IPS DF 6.9 (cell line): Measurements from ENCODE around the gene RCOR2.

Source experiments
- DNase-seq: peaks from one replicate; pipeline ENCODE4 v3.0.0-alpha.2; 2013; ENCODE audit warnings: low read depth, low spot score
- H3K27ac ChIP-seq: one replicate; pipeline ENCODE4 v1.5.1; 2013; ENCODE audit warnings: low read length, control low read depth
- H3K27me3 ChIP-seq: 2 replicates; pipeline ENCODE4 v1.6.1; 2013; ENCODE audit warnings: mild to moderate bottlenecking, low read length; ENCODE audit not compliant: control insufficient read depth, insufficient read depth
- H3K36me3 ChIP-seq: 2 replicates; pipeline ENCODE4 v1.6.1; 2013; ENCODE audit warnings: low read length; ENCODE audit not compliant: control insufficient read depth, insufficient read depth
- H3K4me1 ChIP-seq: 2 replicates; pipeline ENCODE4 v1.6.1; 2013; ENCODE audit warnings: low read length; ENCODE audit not compliant: control insufficient read depth, insufficient read depth
- H3K4me3 ChIP-seq: 2 replicates; pipeline ENCODE4 v1.5.1; 2013; ENCODE audit warnings: mild to moderate bottlenecking, low read length
- H3K9me3 ChIP-seq: 2 replicates; pipeline ENCODE4 v1.6.1; 2013; ENCODE audit warnings: low read length, inconsistent platforms; ENCODE audit not compliant: control insufficient read depth, insufficient read depth
- WGBS: extraction: QIAGEN DNeasy Blood & Tissue Kit; methylation state at CpG from one replicate; pipeline ENCODE4 v1.1.7; 2013; ENCODE audit warnings: mixed read lengths, missing lambda C conversion rate; ENCODE audit not compliant: insufficient read length, insufficient coverage; 5-methylcytosine and 5-hydroxymethylcytosine counted together

RCOR2 gene

GRCh38 chr11:63942803-63943202 lies 25.8 kb upstream of the RCOR2 start:
- Histone ChIP-seq H3K36me3 (no peaks in the 10 kb centered on the region; the same call in 1 of the 2 replicates), H3K27me3 (no peaks in the 10 kb centered on the region), H3K27ac (no peak overlapping the region), H3K4me1 (no peaks in the 10 kb centered on the region; the same call in 1 of the 2 replicates), H3K9me3 (no peaks in the 10 kb centered on the region), H3K4me3 (no peak overlapping the region)
- no CpG with 5 or more reads among the region's 3 CpGs for WGBS
- DNase-seq, result no peak

- Histone ChIP-seq H3K36me3 (no peaks in the 10 kb centered on the region; the same call in 1 of the 2 replicates), H3K4me3 (no peak overlapping the region), H3K27me3 (no peaks in the 10 kb centered on the region), H3K9me3 (no peaks in the 10 kb centered on the region), H3K4me1 (no peaks in the 10 kb centered on the region; the same call in 1 of the 2 replicates), H3K27ac (no peak overlapping the region)
- DNase-seq, result no peak
- no CpG with 5 or more reads among the region's 4 CpGs for WGBS
Measured at GRCh38 chr11:63941901-63942300, 24.9 kb upstream of the RCOR2 start.

GRCh38 chr11:63940786-63941185 lies 23.8 kb upstream of the RCOR2 start:
- no peak overlapping the region for H3K4me3 ChIP-seq
- H3K9me3 ChIP-seq, result no peaks in the 10 kb centered on the region
- no peak for DNase-seq
- no CpG with 5 or more reads among the region's 6 CpGs for WGBS
- no peaks in the 10 kb centered on the region; the same call in 1 of the 2 replicates for H3K4me1 ChIP-seq
- H3K27ac ChIP-seq, result no peak overlapping the region
- H3K36me3 ChIP-seq, result no peaks in the 10 kb centered on the region; the same call in 1 of the 2 replicates
- H3K27me3 ChIP-seq, result no peaks in the 10 kb centered on the region

GRCh38 chr11:63939397-63939891 lies 22.5 kb upstream of the RCOR2 start:
- no peak for DNase-seq
- WGBS, result no CpG with 5 or more reads among the region's 26 CpGs

GRCh38 chr11:63938479-63939396 lies 21.8 kb upstream of the RCOR2 start, which contains the start of gene NAA40:
Gene NAA40, plus strand, starts transcription at chr11:63939002. Its CDS starts 95 bp downstream, at chr11:63939097.
- WGBS, result no CpG with 5 or more reads among the region's 92 CpGs
- no peaks in the 10 kb centered on the region; the same call in 1 of the 2 replicates for H3K4me1 ChIP-seq
- H3K27ac ChIP-seq, result no peak within 1 kb of the TSS
- no peaks in the 10 kb centered on the region for H3K27me3 ChIP-seq
- H3K36me3 ChIP-seq, result no peaks in the 10 kb centered on the region; the same call in 1 of the 2 replicates
- H3K9me3 ChIP-seq, result no peaks in the 10 kb centered on the region
- peak; percentile 94 for DNase-seq
- peak within 1 kb of the TSS; percentile 58; the same call in 1 of the 2 replicates for H3K4me3 ChIP-seq

More at GRCh38 chr11:63939397-63939891, 22.5 kb upstream of the RCOR2 start:
- peak overlapping the region; percentile 58; the same call in 1 of the 2 replicates for H3K4me3 ChIP-seq
- H3K27me3 ChIP-seq, result no peaks in the 10 kb centered on the region
- no peak overlapping the region for H3K27ac ChIP-seq
- no peaks in the 10 kb centered on the region; the same call in 1 of the 2 replicates for H3K36me3 ChIP-seq
- H3K9me3 ChIP-seq, result no peaks in the 10 kb centered on the region
- no peaks in the 10 kb centered on the region; the same call in 1 of the 2 replicates for H3K4me1 ChIP-seq

GRCh38 chr11:63937713-63938478 lies 20.9 kb upstream of the RCOR2 start:
- no peak for DNase-seq
- no CpG with 5 or more reads among the region's 30 CpGs for WGBS
- H3K4me1 ChIP-seq, result no peaks in the 10 kb centered on the region; the same call in 1 of the 2 replicates

GRCh38 chr11:63933459-63933858 lies 16.5 kb upstream of the RCOR2 start:
- no CpG with 5 or more reads among the region's 1 CpG for WGBS

More at GRCh38 chr11:63937713-63938478, 20.9 kb upstream of the RCOR2 start:
- no peaks in the 10 kb centered on the region for H3K27me3 ChIP-seq
- no peak overlapping the region for H3K27ac ChIP-seq
- peak overlapping the region; percentile 44; the same call in 1 of the 2 replicates for H3K4me3 ChIP-seq
- H3K36me3 ChIP-seq, result no peaks in the 10 kb centered on the region; the same call in 1 of the 2 replicates
- no peaks in the 10 kb centered on the region for H3K9me3 ChIP-seq

GRCh38 chr11:63931876-63932275 lies 14.9 kb upstream of the RCOR2 start:
- WGBS, result no CpG with 5 or more reads among the region's 12 CpGs
- Histone ChIP-seq H3K27ac (no peak overlapping the region), H3K36me3 (no peaks in the 10 kb centered on the region), H3K9me3 (no peaks in the 10 kb centered on the region), H3K4me1 (no peaks in the 10 kb centered on the region), H3K4me3 (no peak overlapping the region), H3K27me3 (no peaks in the 10 kb centered on the region; the same call in 1 of the 2 replicates)
- no peak for DNase-seq

More at GRCh38 chr11:63933459-63933858, 16.5 kb upstream of the RCOR2 start:
- no peak overlapping the region for H3K4me3 ChIP-seq
- no peaks in the 10 kb centered on the region for H3K4me1 ChIP-seq
- H3K36me3 ChIP-seq, result no peaks in the 10 kb centered on the region
- H3K9me3 ChIP-seq, result no peaks in the 10 kb centered on the region
- DNase-seq, result no peak
- no peak overlapping the region for H3K27ac ChIP-seq
- no peaks in the 10 kb centered on the region for H3K27me3 ChIP-seq

- no peak overlapping the region for H3K4me3 ChIP-seq
- no peaks in the 10 kb centered on the region for H3K4me1 ChIP-seq
- no peak for DNase-seq
- no CpG with 5 or more reads among the region's 6 CpGs for WGBS
- H3K9me3 ChIP-seq, result no peaks in the 10 kb centered on the region
- H3K27me3 ChIP-seq, result no peaks in the 10 kb centered on the region; the same call in 1 of the 2 replicates
- no peak overlapping the region for H3K27ac ChIP-seq
- no peaks in the 10 kb centered on the region for H3K36me3 ChIP-seq
Measured at GRCh38 chr11:63931045-63931444, 14.1 kb upstream of the RCOR2 start.

GRCh38 chr11:63929616-63930015 lies 12.7 kb upstream of the RCOR2 start:
- Histone ChIP-seq H3K9me3 (no peaks in the 10 kb centered on the region), H3K27ac (no peak overlapping the region), H3K4me3 (no peak overlapping the region), H3K4me1 (no peaks in the 10 kb centered on the region), H3K36me3 (no peaks in the 10 kb centered on the region), H3K27me3 (no peaks in the 10 kb centered on the region; the same call in 1 of the 2 replicates)
- no peak for DNase-seq
- no CpG with 5 or more reads among the region's 5 CpGs for WGBS
